OCI-M1 (cell line): ENCODE measurements around the gene HOXC12.

Experiments used
- DNase-seq: peaks from one replicate; lab custom pipeline; 2025; lab: John Stamatoyannopoulos, UW

The HOXC12 gene

GRCh38 chr12:53984901-53985691, 30.4 kb downstream of the HOXC12 start, which contains the start of gene HOXC10:
Gene HOXC10, plus strand, starts transcription at chr12:53985146. Its CDS starts 114 bp downstream, at chr12:53985260.
- DNase-seq: peak; percentile 90

GRCh38 chr12:53985692-53985993, 30.9 kb downstream of the HOXC12 start:
- no peak for DNase-seq

DNA sequence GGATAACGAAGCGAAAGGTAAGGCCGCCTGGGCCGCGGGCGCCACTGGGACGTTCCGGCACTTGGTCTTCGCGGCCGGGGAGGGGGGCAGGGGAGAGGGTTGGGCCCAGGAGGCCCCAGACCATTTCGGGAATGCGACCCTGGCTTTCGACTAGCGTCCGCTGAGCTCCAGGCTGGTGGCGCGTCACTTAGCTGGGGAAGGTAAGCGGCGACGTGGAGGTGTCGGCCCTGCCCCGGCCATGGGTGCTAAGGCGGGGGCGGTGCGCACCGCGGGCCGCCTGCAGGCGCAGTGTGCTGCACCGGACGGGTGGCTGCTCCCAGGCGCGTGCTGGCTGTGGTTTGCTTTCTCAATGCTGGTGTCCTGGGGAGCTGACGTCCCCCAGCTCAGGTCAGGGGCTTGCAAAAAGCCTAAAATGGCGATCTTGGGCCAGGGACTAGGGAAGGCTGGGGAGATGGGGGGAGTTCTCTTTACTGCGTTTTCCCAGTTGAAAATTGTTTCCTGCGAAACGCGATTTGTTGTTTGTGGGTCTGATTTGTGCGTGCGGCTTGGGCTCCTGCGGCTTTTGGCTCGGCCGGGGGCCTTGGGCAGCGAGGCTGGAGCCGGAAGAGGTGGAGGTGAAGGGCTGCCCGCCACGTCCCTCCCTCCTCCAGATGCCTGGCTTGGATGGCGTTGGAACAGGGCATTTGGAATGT, 31.4 kb downstream of the HOXC12 start:
- no peak for DNase-seq

DNA sequence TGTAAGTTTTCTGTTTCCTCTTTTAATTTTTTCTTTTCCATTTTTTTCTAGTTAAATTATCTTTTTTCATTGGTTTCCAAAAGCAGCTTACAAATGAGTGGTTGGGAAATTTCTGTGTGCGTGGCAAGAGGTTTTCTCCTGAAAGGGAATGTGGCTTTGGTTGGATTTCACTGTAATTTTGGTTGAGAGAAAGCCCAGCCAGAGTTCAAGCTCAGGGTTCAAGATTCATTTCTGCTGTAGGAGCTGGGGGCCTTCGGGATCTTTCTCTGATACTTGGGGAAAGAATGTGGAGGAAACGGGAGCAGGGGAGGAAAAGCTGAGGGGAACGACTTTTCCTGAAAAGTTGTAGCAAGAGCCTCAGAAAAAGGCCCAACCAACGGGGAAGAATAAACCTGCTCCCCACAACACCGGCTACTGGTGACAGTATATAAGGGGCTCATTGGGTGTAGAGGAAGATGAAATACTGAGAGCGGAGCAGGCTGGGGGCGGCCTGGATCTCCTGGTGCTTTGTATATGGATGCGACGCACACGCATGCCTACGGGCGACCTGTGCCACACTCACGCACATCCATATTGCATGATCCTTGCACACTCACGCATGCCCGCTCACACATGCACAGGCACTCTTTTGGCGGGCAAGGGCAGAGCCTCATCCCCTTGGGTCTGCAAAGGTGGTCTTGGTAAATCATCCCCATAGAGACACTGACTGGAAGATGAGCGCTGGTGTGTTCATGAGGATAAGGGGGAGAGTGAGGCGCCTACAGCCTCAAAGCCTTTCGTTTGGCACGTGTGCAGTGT, 32.2 kb downstream of the HOXC12 start:
- no peak for DNase-seq

GRCh38 chr12:53987787-53988230, 33.1 kb downstream of the HOXC12 start:
- peak; percentile 26 for DNase-seq

GRCh38 chr12:53988541-53989226, 34.0 kb downstream of the HOXC12 start:
- no peak for DNase-seq

GRCh38 chr12:53989227-53990113, 34.8 kb downstream of the HOXC12 start:
- peak; percentile 83 for DNase-seq

GRCh38 chr12:53990311-53991076, 35.8 kb downstream of the HOXC12 start:
- no peak for DNase-seq

DNA sequence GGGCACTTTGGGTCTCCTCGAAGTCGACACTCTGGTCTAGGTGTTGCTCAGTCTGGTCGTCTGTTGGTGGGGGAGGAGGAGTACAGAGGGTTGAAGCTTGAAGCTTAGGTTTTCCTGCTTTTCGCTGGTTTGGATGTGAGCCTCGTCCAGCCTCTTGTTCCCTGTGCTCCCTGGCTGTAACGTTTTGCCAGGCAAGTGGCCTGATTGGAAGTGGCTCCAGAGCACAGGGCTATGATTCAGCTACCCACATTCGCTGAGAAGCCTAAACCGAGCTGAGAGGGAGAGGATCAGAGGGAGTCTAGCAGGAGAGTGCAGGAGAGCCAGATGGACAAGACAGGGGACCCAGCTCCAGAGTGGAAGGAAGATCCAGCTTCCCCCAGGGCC, 36.4 kb downstream of the HOXC12 start:
- DNase-seq: no peak

DNA sequence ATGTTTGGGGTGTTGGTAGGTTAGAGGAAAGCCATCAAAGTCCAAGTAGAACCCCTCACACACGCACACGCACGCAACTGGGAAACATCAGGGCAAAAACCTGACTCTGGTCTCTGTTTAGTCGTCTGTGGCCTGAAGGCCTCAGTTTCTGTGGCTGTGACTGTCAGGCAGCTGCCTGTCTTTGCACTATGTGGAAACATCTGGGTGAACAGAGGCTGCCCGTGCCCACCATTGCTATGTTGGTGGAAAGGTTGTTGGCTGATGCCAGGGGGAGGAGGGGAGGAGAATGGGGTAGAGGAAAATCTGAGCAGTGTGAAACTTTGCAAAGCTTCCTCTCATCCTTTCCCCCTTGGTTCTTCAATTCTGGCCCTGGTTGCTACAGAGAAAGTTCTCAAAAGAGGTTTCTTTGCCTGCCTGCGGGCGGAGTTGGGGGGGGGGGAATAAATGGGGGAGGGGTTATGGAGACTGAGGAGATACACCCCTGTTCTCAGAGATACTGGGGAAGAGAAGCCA, 37.7 kb downstream of the HOXC12 start:
- DNase-seq: no peak

DNA sequence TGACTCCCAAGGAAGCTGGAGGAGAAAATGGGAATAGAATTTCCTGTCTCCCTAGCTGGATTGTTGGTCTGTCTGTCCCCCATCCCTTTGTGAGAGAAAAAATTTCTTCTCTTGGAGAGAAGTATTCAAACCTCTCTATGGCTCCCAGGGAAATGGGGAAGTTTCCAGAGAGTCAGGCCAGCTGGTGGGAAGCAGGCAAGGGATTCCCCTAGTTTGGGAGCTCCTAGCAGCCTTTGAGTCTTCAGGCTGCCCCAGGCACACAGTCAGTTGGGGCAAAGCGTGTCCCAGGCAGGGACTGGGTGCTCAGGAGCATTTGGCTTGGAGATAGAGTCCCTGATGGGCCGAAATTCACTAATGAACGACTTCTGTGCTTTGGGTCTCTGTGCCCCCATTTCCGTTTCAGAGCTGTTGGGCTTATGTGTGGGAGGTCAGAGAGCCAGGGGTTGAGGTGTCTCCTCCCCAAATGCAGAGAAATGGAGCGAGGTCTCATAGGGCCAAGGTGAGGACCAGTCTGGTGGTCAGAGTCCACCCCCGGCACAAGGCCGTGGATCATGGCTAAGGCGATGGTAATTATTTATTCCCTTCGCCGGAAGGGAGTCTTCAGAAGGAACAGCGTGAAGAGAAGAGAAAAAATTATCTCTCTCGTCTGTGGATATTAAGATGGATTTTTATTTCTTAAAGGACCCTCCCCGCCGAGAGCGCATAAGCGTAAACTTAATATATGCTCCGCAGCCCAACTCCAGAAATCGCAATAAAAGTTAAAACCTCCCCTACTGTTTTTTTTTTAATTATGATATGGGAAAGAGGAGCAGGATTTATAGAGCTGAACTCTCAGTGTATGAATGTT, 38.7 kb downstream of the HOXC12 start:
- no peak for DNase-seq

GRCh38 chr12:53994009-53994263, 39.2 kb downstream of the HOXC12 start:
- DNase-seq: no peak

DNA sequence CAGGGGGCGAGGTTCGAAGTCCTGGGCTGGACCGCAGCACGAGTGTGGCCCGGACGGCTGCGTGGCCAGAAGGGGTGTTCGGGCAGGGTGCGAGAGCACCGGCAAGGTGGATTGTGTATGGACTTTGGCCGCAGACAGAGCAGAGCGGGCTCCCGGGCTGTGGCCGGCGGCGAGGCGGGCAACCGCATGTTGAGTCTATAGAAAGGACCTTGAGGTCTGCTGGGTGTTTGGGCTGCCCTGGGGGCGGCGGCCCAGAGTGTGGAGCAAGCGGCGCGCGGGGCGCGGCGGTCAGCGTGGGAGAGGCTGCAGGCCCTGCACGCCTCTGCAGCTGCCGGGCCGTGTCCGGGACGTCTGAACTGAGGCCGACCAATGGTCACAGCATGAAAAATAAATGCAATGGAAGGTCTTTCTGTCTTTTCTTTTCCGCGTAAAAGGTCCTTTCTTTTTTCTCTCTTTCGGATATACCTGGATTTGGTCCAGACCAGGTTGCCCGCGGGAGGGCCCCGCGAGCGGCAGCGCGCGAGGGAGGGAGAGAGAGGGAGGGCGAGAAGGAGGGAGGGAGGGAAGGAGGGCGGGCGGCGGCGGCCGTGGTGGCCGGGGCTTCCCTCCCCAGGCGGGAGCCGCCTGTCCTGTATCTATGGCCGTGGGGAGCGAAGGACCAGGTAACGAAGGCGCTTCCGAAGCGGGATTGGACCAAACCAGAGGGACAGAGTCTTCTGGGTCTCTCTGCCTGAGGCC, 39.7 kb downstream of the HOXC12 start:
- DNase-seq: no peak

- no peak for DNase-seq
These were observed 40.3 kb downstream of the HOXC12 start for GRCh38 chr12:53995002-53995377.

GRCh38 chr12:53995378-53996239, 40.9 kb downstream of the HOXC12 start:
- DNase-seq: peak; percentile 63

DNA sequence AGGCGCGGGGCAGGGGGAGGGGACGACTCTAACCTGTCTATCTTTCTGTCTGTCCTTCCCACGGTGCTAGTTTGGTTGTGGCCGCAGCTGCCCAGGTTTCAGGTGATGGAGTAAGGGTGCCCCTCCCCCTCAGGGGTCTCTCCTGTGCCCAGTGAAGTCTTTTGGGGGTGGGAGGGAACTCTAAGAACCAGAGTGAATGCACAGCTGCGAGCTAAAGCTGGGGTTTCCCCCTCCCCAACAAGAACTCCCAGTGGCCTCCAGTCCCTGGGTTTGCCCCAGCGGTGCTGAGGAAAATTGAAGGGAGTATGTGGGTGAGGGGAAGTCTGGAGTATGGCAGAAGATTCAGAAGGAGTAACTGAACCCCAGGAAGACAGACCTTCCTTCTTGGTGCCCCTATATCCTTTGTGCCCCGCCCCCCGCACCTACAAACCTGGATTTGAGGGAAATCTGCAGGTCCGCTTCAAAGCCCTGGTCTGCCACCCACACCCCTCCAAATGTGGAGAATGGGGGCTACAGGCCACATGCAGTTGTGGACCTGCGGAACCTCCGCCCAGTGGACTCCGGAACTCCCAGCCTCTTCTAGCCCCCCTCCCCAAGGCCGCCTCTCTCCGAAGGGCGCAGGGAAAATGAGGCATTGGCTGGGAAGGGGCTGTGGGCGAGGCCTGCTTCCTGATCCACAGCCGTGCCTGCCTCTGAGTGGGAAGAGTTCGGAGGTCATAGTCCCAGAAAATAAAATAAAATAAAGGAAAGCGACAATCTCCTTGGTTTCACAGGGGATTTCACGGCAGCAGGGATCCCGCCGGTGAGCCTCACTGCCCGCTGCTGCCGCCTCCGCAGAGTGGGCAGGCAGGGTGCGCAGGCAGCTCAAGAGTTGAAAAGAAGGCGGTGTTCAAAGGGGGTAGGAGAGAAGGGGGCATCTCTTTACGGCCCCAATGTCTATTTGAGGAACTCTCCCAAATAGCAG, 41.8 kb downstream of the HOXC12 start:
- DNase-seq: peak; percentile 52
